HEK293 (cell line): Measurements from ENCODE around the gene CAPZA3.

Source experiments
- CTCF ChIA-PET: fragments of 350-600 bp; formaldehyde crosslinking; extraction: SDS; loops from one replicate; lab custom pipeline; 2021; ENCODE audit warnings: antibody characterized with exemption; lab: Yijun Ruan, JAX
- POLR2A ChIA-PET: fragments of 300-600 bp; formaldehyde crosslinking; extraction: SDS; loops from one replicate; lab custom pipeline; 2020; ENCODE audit warnings: antibody characterized with exemption, inconsistent platforms; lab: Yijun Ruan, JAX
- H3K27ac ChIP-seq: fragments of 200-500 bp; sonication (Bioruptor generic); 2 replicates; pipeline ENCODE4 v1.5.1; 2014; ENCODE audit warnings: low read depth, low read length, control low read depth, inconsistent platforms; ENCODE audit errors: extremely low read depth
- H3K36me3 ChIP-seq, 2 experiments: fragments of 200-500 bp in 1 of 2; sonication (Bioruptor generic) in 1 of 2; 1 replicate in 1 of 2; 2 replicates in 1 of 2; pipeline ENCODE4 v1.5.1; 2014 to 2017; ENCODE audit warnings: inconsistent platforms in 2 of 2, low read length in 2 of 2; ENCODE audit not compliant: control insufficient read depth in 2 of 2, insufficient read depth in 1 of 2
- H3K4me1 ChIP-seq: fragments of 200-500 bp; sonication (Bioruptor generic); 2 replicates; pipeline ENCODE4 v1.5.1; 2014; ENCODE audit warnings: mild to moderate bottlenecking, low read length, inconsistent platforms; ENCODE audit not compliant: control insufficient read depth, insufficient read depth
- H3K4me3 ChIP-seq: 2 replicates; pipeline ENCODE4 v1.5.1; 2011; ENCODE audit warnings: low read depth, mild to moderate bottlenecking, control low read depth, low read length, moderate library complexity
- H3K9me3 ChIP-seq: fragments of 200-500 bp; sonication (Bioruptor generic); 2 replicates; pipeline ENCODE4 v1.5.1; 2014; ENCODE audit warnings: low read depth, low read length, inconsistent platforms; ENCODE audit not compliant: control insufficient read depth, insufficient read depth
- AEBP2 ChIP-seq: fragments of 450-650 bp; formaldehyde crosslinking; IDR thresholded peaks from 2 replicates; pipeline ENCODE4 v1.5.1; 2016; ENCODE audit warnings: missing biosample characterization, missing genetic modification characterization, borderline replicate concordance
- ELK4 ChIP-seq: IDR thresholded peaks from 2 replicates; pipeline ENCODE4 v1.6.1; 2011; ENCODE audit warnings: mild to moderate bottlenecking, low read depth, low read length, borderline replicate concordance
- GLIS1 ChIP-seq: fragments of 450-650 bp; formaldehyde crosslinking; IDR thresholded peaks from 2 replicates; pipeline ENCODE4 v1.5.1; 2016; ENCODE audit warnings: missing biosample characterization, missing genetic modification characterization
- GLIS2 ChIP-seq: fragments of 450-650 bp; formaldehyde crosslinking; IDR thresholded peaks from 2 replicates; pipeline ENCODE4 v1.5.1; 2016; ENCODE audit warnings: missing biosample characterization, missing genetic modification characterization
- PRDM4 ChIP-seq: fragments of 450-650 bp; formaldehyde crosslinking; IDR thresholded peaks from 2 replicates; pipeline ENCODE4 v1.5.1; 2017; ENCODE audit warnings: missing biosample characterization, missing genetic modification characterization
- RBAK ChIP-seq: fragments of 450-650 bp; formaldehyde crosslinking; IDR thresholded peaks from 2 replicates; pipeline ENCODE4 v1.5.1; 2016; ENCODE audit warnings: missing biosample characterization, missing genetic modification characterization
- ZEB2 ChIP-seq: fragments of 450-650 bp; formaldehyde crosslinking; IDR thresholded peaks from 2 replicates; pipeline ENCODE4 v1.5.1; 2016; ENCODE audit warnings: missing biosample characterization, missing genetic modification characterization
- ZFP41 ChIP-seq: fragments of 450-650 bp; formaldehyde crosslinking; IDR thresholded peaks from 2 replicates; pipeline ENCODE4 v1.5.1; 2016; ENCODE audit warnings: missing biosample characterization, missing genetic modification characterization, borderline replicate concordance
- ZIC2 ChIP-seq: fragments of 450-650 bp; formaldehyde crosslinking; IDR thresholded peaks from 2 replicates; pipeline ENCODE4 v1.5.1; 2016; ENCODE audit warnings: missing biosample characterization, missing genetic modification characterization
- ZNF157 ChIP-seq: fragments of 450-650 bp; formaldehyde crosslinking; IDR thresholded peaks from 2 replicates; pipeline ENCODE4 v1.5.1; 2016; ENCODE audit warnings: missing biosample characterization, missing genetic modification characterization
- ZNF16 ChIP-seq: fragments of 450-650 bp; formaldehyde crosslinking; IDR thresholded peaks from 2 replicates; pipeline ENCODE4 v1.5.1; 2016; ENCODE audit warnings: low read depth, missing biosample characterization, missing genetic modification characterization
- ZNF175 ChIP-seq: fragments of 450-650 bp; formaldehyde crosslinking; IDR thresholded peaks from 2 replicates; pipeline ENCODE4 v1.5.1; 2016; ENCODE audit warnings: missing biosample characterization, missing genetic modification characterization
- ZNF404 ChIP-seq: fragments of 450-650 bp; formaldehyde crosslinking; IDR thresholded peaks from 2 replicates; pipeline ENCODE4 v1.5.1; 2017; ENCODE audit warnings: missing biosample characterization, missing genetic modification characterization
- ZNF423 ChIP-seq: fragments of 450-650 bp; formaldehyde crosslinking; IDR thresholded peaks from 2 replicates; pipeline ENCODE4 v1.5.1; 2016; ENCODE audit warnings: missing biosample characterization, missing genetic modification characterization
- ZNF610 ChIP-seq: fragments of 450-650 bp; formaldehyde crosslinking; IDR thresholded peaks from 2 replicates; pipeline ENCODE4 v1.5.1; 2016; ENCODE audit warnings: missing biosample characterization, missing genetic modification characterization, borderline replicate concordance
- ZNF654 ChIP-seq: fragments of 450-650 bp; formaldehyde crosslinking; IDR thresholded peaks from 2 replicates; pipeline ENCODE4 v1.5.1; 2016; ENCODE audit warnings: low read depth, missing biosample characterization, missing genetic modification characterization
- ZNF747 ChIP-seq: fragments of 450-650 bp; formaldehyde crosslinking; IDR thresholded peaks from 2 replicates; pipeline ENCODE4 v1.5.1; 2016; ENCODE audit warnings: missing biosample characterization, missing genetic modification characterization

Gene CAPZA3

GRCh38 chr12:18751866-18752265, 13.9 kb downstream of the CAPZA3 start:
- Histone ChIP-seq H3K27ac (no peak overlapping the region), H3K4me3 (no peak overlapping the region), H3K4me1 (no peaks in the 10 kb centered on the region), H3K36me3 (no peaks in the 10 kb centered on the region), H3K9me3 (no peaks in the 10 kb centered on the region)
- ChIA-PET POLR2A (no interaction called here), CTCF (no interaction called here)
- no peak for TF ChIP-seq ELK4
- TF ChIP-seq ZNF175 (tag by site-specific recombination), result no peak
- no peak for TF ChIP-seq ZNF16 (tag by site-specific recombination)
- no peak for TF ChIP-seq ZFP41
- no peak for TF ChIP-seq RBAK (tag by site-specific recombination)

- Histone ChIP-seq H3K36me3 (no peaks in the 10 kb centered on the region), H3K27ac (no peak overlapping the region), H3K4me1 (no peaks in the 10 kb centered on the region), H3K4me3 (no peak overlapping the region), H3K9me3 (no peaks in the 10 kb centered on the region)
- CTCF ChIA-PET, result no interaction called here
- TF ChIP-seq GLIS1 (0 out of 2 replicates have a peak, but pooled peaks have one; percentile 14), AEBP2 (tag by site-specific recombination) (no peak), ZIC2 (tag by site-specific recombination) (no peak), ZNF654 (tag by site-specific recombination) (no peak)
- POLR2A ChIA-PET, result no interaction called here
Measured at GRCh38 chr12:18752280-18752920, 14.5 kb downstream of the CAPZA3 start.

- Histone ChIP-seq H3K36me3 (no peaks in the 10 kb centered on the region), H3K9me3 (no peaks in the 10 kb centered on the region), H3K4me3 (no peak overlapping the region), H3K4me1 (no peaks in the 10 kb centered on the region), H3K27ac (no peak overlapping the region)
- POLR2A ChIA-PET, result no interaction called here
- CTCF ChIA-PET, result no interaction called here
- TF ChIP-seq PRDM4 (tag by site-specific recombination) (no peak), ZNF610 (tag by site-specific recombination) (no peak), ZNF404 (tag by site-specific recombination) (no peak), ZNF157 (tag by site-specific recombination) (no peak), GLIS2 (tag by site-specific recombination) (no peak), ZEB2 (tag by site-specific recombination) (no peak), ZNF423 (tag by site-specific recombination) (no peak), ZNF747 (no peak)
Measured at GRCh38 chr12:18752947-18753346, 15.0 kb downstream of the CAPZA3 start.
